Activated naive CD8-positive, alpha-beta T cell treated with anti-CD3 and anti-CD28 coated beads, Interleukin-2, amount 50 U/mL, for 24 hours (primary cell): ENCODE data around the gene SKOR1.

ENCODE experiments used
- ATAC-seq: fragments of 150-1000 bp; cut with Tn5 transposase; one replicate; pipeline ENCODE4 v1.10.0; 2021
- DNase-seq: peaks from one replicate; pipeline ENCODE4 v3.0.0; 2021
- H3K27ac Mint-ChIP-seq: one replicate; pipeline ENCODE4 v1.8.0; 2021; ENCODE audit warnings: mild to moderate bottlenecking, mixed read lengths
- H3K27me3 Mint-ChIP-seq: one replicate; pipeline ENCODE4 v1.8.0; 2021; ENCODE audit warnings: mixed read lengths
- H3K36me3 Mint-ChIP-seq: one replicate; pipeline ENCODE4 v1.8.0; 2021; ENCODE audit warnings: low read depth, mixed read lengths
- H3K4me1 Mint-ChIP-seq: one replicate; pipeline ENCODE4 v1.8.0; 2021; ENCODE audit warnings: mixed read lengths
- H3K4me3 Mint-ChIP-seq: one replicate; pipeline ENCODE4 v1.8.0; 2021; ENCODE audit warnings: mild to moderate bottlenecking, moderate library complexity, mixed read lengths
- H3K9me3 Mint-ChIP-seq: one replicate; pipeline ENCODE4 v1.8.0; 2021; ENCODE audit warnings: mixed read lengths

The SKOR1 gene

GRCh38 chr15:67786646-67787045 is 38.7 kb upstream of the SKOR1 start:
- H3K36me3 Mint-ChIP-seq, result peaks cover 2% of the 10 kb centered on the region
- DNase-seq (no peak), ATAC-seq (no peak)
- no peaks in the 10 kb centered on the region for H3K27me3 Mint-ChIP-seq
- H3K9me3 Mint-ChIP-seq, result no peaks in the 10 kb centered on the region
- no peak overlapping the region for H3K4me3 Mint-ChIP-seq
- H3K27ac Mint-ChIP-seq, result no peak overlapping the region
- H3K4me1 Mint-ChIP-seq, result peaks cover 33% of the 10 kb centered on the region

- H3K36me3 Mint-ChIP-seq, result peaks cover 7% of the 10 kb centered on the region
- no peak overlapping the region for H3K27ac Mint-ChIP-seq
- no peak for ATAC-seq
- H3K9me3 Mint-ChIP-seq, result peaks cover 3% of the 10 kb centered on the region
- H3K4me1 Mint-ChIP-seq, result peaks cover 15% of the 10 kb centered on the region
- DNase-seq, result no peak
- H3K4me3 Mint-ChIP-seq, result no peak overlapping the region
- no peaks in the 10 kb centered on the region for H3K27me3 Mint-ChIP-seq
Observed at GRCh38 chr15:67788986-67789385, 36.3 kb upstream of the SKOR1 start.

DNA sequence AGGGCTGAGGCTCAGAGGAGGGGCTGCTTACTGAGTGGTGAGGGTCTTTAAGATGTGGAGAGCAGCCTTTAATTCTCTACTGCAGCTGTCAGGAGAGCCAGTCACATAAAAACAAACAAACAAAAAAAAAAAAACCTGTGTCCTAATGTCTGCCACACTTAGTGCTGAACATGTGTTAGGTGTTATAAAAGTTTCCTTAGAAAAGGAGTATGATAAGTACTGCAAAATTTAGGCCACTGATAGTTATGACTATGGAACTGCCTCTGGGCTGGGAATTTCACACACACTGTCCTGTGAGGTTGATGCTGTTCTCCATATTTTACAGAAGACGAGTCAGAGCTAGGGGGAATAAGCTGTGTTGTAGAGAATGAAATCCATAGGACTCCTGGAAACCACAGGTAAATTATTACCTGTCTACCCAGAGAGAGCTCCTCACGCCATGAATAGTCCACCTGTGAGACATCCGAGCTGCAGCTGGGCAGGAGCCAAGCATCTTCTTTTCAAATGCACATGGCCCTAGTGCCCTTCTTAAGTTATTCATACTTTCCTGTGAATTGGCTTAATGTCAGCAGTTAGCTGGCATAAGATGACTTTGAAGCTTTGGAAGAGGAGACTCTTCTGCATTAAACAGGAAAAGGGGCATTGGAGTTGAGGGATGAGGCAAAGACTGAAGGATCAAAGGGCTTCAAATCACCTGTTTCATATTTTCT is 34.5 kb upstream of the SKOR1 start:
- ATAC-seq, result no peak
- H3K9me3 Mint-ChIP-seq, result peaks cover 17% of the 10 kb centered on the region
- DNase-seq, result no peak
- H3K4me1 Mint-ChIP-seq, result peaks cover 7% of the 10 kb centered on the region
- H3K27ac Mint-ChIP-seq, result no peak overlapping the region
- no peak overlapping the region for H3K4me3 Mint-ChIP-seq
- peaks cover 22% of the 10 kb centered on the region for H3K36me3 Mint-ChIP-seq
- H3K27me3 Mint-ChIP-seq, result no peaks in the 10 kb centered on the region

- Mint-ChIP-seq H3K4me1 (peaks cover 7% of the 10 kb centered on the region), H3K27ac (no peak overlapping the region), H3K36me3 (peaks cover 22% of the 10 kb centered on the region), H3K9me3 (peaks cover 20% of the 10 kb centered on the region), H3K4me3 (no peak overlapping the region), H3K27me3 (no peaks in the 10 kb centered on the region)
- DNase-seq (no peak), ATAC-seq (no peak)
Observed at GRCh38 chr15:67792250-67792942, 32.9 kb upstream of the SKOR1 start.

GRCh38 chr15:67794832-67795574 is 30.3 kb upstream of the SKOR1 start:
- no peak for ATAC-seq
- Mint-ChIP-seq H3K27me3 (no peaks in the 10 kb centered on the region), H3K9me3 (peaks cover 20% of the 10 kb centered on the region), H3K27ac (no peak overlapping the region), H3K36me3 (peaks cover 20% of the 10 kb centered on the region), H3K4me3 (no peak overlapping the region), H3K4me1 (peaks cover 7% of the 10 kb centered on the region)
- DNase-seq, result peak; percentile 54

DNA sequence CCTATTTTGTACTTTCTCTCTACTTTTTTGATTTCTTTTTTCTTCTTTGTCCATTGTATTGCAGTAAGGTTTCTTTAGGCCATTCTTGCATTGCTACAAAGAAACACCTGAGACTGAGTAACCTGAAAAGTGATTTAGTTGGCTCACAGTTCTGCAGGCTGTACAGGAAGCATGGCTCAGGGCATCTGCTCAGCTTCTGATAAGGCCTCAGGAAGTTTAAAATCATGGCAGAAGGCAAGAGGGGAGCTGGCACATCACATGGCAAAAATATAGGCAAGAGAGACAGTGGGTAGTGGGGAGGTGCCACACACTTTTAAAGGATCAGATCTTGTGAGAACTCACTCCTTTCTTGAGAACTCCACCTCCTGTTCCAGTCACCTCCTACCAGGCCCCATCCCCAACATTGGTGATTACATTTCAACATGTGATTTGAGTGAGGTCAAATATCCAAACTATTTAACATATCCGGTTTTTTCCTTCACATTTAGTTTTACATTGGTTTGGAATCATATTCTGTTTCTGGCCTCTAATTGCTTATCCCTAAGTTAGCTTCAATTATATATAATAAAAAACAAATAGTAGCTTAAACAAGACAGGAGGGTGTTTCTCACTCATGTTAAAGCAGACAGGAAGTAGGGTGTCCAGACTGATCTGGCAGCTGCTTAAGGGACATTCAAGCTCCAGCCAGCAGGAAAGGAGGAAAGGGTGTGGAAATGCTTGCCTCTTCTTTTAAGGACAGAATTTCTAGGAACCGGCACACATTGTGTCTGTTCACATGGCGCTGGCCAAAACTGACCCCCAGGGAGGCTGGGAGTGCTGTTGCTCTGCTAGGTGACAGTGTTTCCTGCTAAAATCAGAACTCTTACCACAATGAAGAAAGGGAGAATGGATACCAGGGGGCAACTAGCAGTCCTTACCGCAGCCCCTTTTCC is 28.8 kb upstream of the SKOR1 start:
- DNase-seq, result no peak

DNA sequence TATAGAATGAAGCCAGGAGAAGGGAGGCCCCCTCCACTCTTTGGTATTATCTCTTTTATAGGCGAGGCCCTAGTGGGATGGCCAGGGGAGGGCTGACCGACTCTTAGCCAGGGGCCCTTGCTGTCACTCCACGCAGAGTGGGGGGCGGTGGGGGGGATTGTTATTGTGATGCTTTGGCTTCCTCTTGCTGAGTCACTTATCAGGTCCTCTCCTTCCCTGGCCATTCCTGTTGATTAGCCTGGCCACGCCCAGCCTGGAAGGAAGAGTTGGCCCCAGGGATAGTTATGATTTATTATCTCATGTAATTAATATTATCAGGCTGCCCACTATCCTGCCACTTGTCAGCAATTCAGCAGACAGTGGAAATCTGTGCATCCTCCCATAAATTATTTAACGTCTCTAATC is 25.5 kb upstream of the SKOR1 start:
- Mint-ChIP-seq H3K4me3 (no peak overlapping the region), H3K36me3 (peaks cover 9% of the 10 kb centered on the region), H3K9me3 (peaks cover 13% of the 10 kb centered on the region), H3K27ac (no peak overlapping the region), H3K27me3 (no peaks in the 10 kb centered on the region), H3K4me1 (peaks cover 3% of the 10 kb centered on the region)
- ATAC-seq (no peak), DNase-seq (no peak)

More for the DNA sequence above, 28.8 kb upstream of the SKOR1 start:
- Mint-ChIP-seq H3K36me3 (peaks cover 20% of the 10 kb centered on the region), H3K27ac (no peak overlapping the region), H3K4me3 (no peak overlapping the region), H3K27me3 (no peaks in the 10 kb centered on the region), H3K9me3 (peaks cover 20% of the 10 kb centered on the region), H3K4me1 (peaks cover 7% of the 10 kb centered on the region)
- ATAC-seq, result no peak

DNA sequence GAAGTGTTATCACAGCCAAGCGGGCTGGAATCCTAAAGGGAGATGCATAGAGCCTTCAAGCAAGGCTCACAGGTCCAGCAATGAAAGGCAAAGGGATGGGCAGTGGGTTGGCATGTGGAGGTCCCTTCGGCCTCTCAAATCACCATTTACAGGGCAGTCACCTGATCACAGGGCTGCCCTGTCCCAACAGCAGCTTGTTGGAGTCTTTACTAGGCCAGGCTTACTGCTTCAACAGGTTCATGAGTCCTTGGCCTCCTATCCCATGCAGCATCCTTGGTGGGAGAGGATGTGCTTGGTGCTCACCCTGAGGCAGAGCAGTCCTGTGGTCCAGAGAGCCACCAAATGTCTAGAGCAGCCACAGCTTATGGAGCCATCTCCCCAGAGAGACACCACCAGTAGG is 24.2 kb upstream of the SKOR1 start:
- Mint-ChIP-seq H3K4me3 (no peak overlapping the region), H3K27me3 (no peaks in the 10 kb centered on the region), H3K9me3 (no peaks in the 10 kb centered on the region), H3K27ac (no peak overlapping the region), H3K36me3 (no peaks in the 10 kb centered on the region), H3K4me1 (no peaks in the 10 kb centered on the region)
- no peak for DNase-seq
- ATAC-seq, result no peak

- Mint-ChIP-seq H3K4me3 (no peak overlapping the region), H3K9me3 (no peaks in the 10 kb centered on the region)
- no peak for ATAC-seq
Observed at GRCh38 chr15:67801926-67802914, 23.1 kb upstream of the SKOR1 start.

GRCh38 chr15:67803299-67803698 is 22.0 kb upstream of the SKOR1 start:
- H3K27me3 Mint-ChIP-seq, result no peaks in the 10 kb centered on the region
- no peaks in the 10 kb centered on the region for H3K36me3 Mint-ChIP-seq
- DNase-seq, result no peak
- no peak for ATAC-seq
- no peaks in the 10 kb centered on the region for H3K9me3 Mint-ChIP-seq
- no peaks in the 10 kb centered on the region for H3K4me1 Mint-ChIP-seq
- H3K27ac Mint-ChIP-seq, result no peak overlapping the region
- no peak overlapping the region for H3K4me3 Mint-ChIP-seq

More at GRCh38 chr15:67801926-67802914, 23.1 kb upstream of the SKOR1 start:
- Mint-ChIP-seq H3K4me1 (no peaks in the 10 kb centered on the region), H3K36me3 (no peaks in the 10 kb centered on the region), H3K27ac (no peak overlapping the region), H3K27me3 (no peaks in the 10 kb centered on the region)
- DNase-seq, result no peak

DNA sequence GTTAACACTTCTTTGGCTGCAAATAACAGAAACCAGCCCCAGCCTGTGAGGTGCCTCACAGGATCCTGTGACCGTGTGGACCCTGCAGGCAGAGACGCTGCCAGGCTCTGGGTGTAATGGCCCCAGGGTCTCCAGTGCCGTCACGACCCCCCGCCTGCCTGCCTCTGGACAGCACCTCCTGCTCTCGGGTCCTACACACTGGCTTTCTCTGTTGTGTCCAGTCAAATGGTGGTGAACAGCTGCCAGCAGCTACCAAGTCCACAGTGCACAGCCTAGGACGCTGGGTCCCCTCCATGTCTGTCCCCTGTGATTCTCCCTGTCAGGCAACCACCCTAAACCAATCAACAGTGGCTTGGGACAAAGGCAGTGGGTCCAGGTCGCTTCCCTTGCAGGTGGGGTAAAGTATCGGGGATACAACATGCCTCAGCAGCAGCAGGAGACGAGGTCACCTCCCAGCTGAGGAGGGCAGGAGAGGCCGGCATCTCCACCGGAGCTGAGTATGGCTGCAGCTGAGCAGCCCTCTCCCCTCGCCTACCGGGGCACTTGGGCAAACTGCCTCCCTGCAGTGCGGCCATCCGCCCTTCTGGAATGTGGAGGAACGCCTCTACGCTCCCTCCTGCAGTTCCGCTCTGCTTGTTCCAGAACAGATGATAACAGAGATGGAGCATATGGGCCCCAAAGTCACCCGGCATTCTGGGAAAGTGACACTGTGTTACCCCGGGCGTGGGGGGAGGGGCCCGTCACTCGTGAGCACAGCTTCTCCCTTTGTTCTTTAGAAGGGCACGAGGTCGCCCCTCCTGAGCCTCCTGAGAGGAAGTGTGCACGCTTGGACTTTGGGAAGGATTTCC is 21.1 kb upstream of the SKOR1 start:
- no peak for ATAC-seq
- no peak overlapping the region for H3K4me3 Mint-ChIP-seq
- no peaks in the 10 kb centered on the region for H3K36me3 Mint-ChIP-seq
- no peaks in the 10 kb centered on the region for H3K4me1 Mint-ChIP-seq
- H3K27me3 Mint-ChIP-seq, result no peaks in the 10 kb centered on the region
- no peak for DNase-seq
- H3K9me3 Mint-ChIP-seq, result no peaks in the 10 kb centered on the region
- H3K27ac Mint-ChIP-seq, result no peak overlapping the region

GRCh38 chr15:67805008-67805665 is 20.2 kb upstream of the SKOR1 start:
- no peaks in the 10 kb centered on the region for H3K27me3 Mint-ChIP-seq
- H3K4me3 Mint-ChIP-seq, result no peak overlapping the region
- ATAC-seq, result no peak
- DNase-seq, result no peak
- no peak overlapping the region for H3K27ac Mint-ChIP-seq
- H3K9me3 Mint-ChIP-seq, result no peaks in the 10 kb centered on the region
- H3K4me1 Mint-ChIP-seq, result no peaks in the 10 kb centered on the region
- H3K36me3 Mint-ChIP-seq, result no peaks in the 10 kb centered on the region
